DND-41 (cell line): ENCODE data around the gene GYG2.

Experiments
- CTCF ChIP-seq: IDR thresholded peaks from 2 replicates; pipeline ENCODE4 v1.5.1; 2012; ENCODE audit warnings: borderline replicate concordance, low read length, moderate library complexity, mild to moderate bottlenecking; ENCODE audit not compliant: poor library complexity, severe bottlenecking; ENCODE audit errors: extremely low read depth
- EZH2 ChIP-seq: IDR thresholded peaks from 3 replicates; pipeline ENCODE4 v1.6.1; 2012; ENCODE audit warnings: borderline replicate concordance, low read depth, mild to moderate bottlenecking, moderate library complexity, low read length, inconsistent platforms; ENCODE audit not compliant: severe bottlenecking

- TF ChIP-seq CTCF (no peak), EZH2 (no peak)
Measured at GRCh38 chrX:2855761-2856160, 27.0 kb downstream of the GYG2 start.
